Skin of body (tissue), 2 donors: ENCODE data around the gene CHRNB2. TPM values are rescaled to one million over a fixed set of nuclear protein-coding genes. Genes with fewer than 3 reads are reported as not detected.
A peak's percentile ranks its signal among the peaks of the same experiment; 100 is the strongest.

ENCODE experiments used
- DNase-seq: peaks from one replicate; lab custom pipeline; 2025; lab: John Stamatoyannopoulos, UW
- total RNA-seq: library from RNA; depleted of rRNA; stranded (reverse); fragments of >200 nt; gene quantifications from one replicate; pipeline ENCODE4 v1.2.3, GENCODE V29; 2014

CHRNB2 gene
- total RNA-seq, 1 donor from 2014 or later, result 0.79 TPM

DNA sequence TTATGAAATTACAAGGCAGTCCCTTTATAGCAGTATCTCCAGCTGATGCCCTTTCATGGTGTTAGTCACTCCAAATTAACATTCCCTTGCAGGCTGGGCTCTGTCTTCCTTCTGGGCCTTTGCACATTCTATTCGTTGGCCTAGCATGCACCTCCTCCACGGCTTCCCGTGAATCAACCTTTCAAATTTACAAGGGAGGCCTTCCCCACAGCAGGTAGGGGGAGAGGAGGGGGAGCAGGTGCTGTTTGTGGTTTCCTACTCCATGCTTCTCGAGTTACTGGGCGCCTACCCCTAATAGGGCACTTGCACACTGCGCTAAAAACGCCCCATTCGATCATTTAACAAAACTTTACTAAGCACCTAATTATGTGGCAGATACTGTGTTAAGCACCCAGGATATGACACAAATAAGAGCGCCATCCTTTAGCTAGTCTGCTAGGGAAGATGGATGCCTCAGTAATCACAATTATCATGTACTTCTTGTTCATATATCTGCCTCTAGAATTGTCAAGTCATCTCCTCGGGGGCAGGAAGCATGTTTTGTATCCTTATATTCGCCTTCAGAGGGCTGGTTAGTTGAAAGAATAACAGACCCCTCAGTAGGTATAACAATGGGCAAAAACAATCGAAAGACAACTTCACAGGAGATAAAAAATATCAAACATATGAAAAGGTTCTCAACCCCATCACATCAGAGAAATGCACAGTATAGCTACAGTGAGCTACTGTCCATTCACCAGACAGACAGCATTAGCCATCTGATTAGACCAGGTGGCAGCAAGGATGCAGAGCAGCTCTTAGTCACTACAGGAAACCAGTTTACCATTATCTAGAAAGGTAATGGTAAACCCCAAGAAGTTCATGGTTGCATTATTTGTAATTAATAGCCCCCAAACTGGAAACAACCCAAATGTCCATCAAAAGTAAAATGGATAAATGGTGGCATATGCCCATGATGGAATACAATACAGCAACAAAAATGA lies 42.1 kb downstream of the CHRNB2 start:
- no peak for DNase-seq

DNA sequence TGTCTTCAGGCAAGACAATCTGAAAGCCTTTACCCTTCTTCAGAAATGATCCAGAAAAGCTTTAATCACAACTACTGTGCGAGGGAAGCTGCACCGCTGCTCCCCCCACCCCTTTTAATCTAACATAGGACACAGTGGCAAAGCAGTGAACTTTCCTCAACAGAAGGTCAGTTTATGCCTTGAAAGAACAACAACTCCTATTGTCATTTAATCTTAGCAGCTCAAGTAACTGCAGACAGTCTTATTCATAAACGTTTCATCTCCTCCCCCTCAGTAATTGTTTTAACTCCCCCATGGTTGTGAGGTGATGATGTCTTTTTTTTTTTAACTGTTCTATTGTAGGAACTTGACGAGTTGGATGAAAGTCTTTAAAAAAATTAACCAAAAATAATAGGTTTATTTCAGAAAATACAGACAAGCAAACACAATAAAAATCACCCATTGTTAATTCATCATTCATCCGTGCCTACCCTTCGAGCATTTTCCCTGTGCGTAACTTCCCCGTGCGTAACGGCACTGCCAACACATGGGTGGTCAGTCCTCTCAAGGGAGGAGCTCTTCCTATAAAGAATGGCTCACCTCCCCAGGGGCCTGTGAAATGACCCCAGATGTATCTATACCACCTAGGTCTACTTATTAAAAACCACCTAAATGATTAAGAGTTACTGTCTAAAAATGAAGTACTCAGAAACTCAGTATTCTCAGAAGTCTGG lies 43.7 kb downstream of the CHRNB2 start:
- no peak for DNase-seq

DNA sequence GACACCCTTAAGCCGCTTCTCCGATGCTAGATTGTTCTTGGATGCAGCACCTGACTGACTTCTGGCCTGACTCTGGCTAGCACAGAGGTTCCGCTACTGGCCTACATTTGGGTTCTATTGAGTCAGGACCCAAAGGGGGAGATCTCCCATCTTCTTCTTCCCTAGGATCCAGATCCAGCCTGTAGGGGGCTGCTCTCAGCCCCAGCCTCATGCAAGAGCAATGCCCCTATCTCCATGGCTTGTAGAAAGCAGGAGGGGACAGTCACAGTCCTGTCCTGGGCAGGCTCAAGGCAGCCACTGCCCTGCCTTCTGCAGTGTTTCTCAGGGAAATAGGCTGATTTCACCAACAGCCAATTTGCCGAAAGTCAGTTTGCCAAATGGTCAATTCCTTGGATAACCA lies 46.7 kb downstream of the CHRNB2 start:
- DNase-seq, result no peak

DNA sequence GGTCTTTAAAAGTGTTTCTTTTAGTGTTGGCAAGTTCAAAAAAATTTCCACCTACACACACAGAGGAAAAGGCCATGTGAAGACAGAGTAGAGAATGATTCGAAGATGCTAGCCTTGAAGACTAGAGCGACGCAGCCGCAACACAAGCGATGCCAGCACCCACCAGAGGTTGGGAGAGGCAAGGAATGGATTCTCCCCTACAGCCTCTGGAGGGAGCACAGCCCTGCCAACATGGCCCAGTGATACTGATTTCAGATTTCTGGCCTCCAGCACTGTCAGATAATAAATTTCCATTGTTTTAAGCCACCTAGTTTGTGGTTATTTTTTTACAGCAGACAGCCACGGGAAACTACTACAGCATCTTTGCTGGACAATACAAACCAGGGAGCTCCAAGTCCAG lies 47.3 kb downstream of the CHRNB2 start:
- DNase-seq, result no peak

DNA sequence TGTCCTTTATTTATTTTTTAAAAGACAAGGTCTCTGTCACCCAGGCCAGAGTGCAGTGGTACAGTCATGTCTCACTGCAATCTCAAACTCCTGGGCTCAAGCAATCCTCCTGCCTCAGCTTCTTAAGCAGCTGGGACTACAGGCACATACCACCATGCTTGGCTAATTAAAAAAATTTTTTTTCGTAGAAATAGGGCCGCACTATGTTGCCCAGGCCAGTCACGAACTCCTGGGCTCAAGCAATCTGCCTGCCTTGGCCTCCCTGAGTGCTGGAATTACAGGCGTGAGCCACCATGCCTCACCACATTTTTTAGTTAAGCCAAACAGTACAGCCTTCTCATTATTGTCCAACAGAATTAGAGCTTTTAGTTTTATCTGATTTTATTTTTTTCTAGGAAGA lies 47.8 kb downstream of the CHRNB2 start:
- no peak for DNase-seq

DNA sequence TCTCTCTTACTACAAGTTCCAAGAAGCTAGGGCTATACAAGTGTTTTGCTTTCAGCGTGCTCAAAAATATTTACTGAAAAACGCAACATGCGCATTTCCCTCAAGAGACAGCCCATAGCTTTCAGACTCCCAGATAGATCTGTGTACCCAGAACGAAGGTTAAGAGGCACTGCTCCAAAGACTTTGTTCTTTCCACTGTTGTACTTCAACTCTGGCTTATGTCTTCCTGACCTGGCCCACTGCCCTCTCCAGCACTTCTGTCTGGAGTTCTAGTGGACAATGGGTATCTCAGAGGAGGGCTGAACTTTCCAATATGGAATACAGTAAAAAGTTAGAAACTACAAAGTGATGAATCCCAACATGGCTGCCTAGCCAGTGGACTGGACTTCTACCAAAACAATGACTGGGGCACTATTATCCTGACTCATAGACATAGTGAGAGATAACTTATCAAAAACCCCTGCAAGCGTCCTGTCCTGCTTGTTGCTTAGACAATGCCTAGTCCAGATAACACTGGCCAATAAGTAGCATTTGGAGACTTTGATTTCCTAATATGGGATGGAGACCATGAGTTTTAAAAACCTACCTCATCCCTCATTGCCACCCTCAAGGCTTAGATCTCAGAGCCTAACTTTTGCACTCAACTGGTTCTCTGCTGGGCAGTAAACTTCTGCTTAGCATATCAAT lies 49.2 kb downstream of the CHRNB2 start:
- no peak for DNase-seq

DNA sequence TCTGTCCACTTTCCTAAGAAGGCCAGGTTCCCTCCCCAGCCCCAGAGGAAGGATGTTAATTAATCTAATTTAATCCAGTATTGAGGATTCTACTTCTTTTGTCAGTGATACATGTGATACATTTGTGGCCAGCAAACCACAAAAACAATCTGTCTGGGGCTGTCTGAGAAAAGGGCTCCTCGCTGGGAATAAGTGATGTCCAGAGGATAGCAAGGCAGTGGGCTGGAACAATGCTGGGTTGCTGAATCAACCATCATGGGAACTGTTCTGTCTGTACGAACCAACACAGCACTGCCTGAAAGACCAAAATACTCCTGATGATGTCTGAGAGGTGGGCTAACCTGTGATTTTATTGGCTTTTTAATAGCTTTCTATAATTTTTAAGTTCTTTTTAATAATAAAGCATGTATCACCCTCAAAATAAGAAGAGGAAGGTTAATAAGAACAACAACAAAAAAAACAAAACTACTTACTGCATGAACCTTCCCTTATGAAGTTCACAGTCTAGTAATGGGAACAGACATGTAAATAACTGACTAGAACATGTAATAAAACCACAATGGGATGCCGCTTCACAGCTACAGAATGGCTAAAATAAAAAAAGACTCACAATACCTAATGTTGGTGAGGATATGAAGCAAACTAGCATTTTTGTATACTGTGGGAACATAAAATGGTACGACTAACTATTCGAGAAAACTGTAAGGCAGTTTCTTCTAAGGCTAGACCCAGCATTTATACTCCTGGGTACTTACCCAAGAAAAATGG lies 51.8 kb downstream of the CHRNB2 start:
- DNase-seq, result no peak

DNA sequence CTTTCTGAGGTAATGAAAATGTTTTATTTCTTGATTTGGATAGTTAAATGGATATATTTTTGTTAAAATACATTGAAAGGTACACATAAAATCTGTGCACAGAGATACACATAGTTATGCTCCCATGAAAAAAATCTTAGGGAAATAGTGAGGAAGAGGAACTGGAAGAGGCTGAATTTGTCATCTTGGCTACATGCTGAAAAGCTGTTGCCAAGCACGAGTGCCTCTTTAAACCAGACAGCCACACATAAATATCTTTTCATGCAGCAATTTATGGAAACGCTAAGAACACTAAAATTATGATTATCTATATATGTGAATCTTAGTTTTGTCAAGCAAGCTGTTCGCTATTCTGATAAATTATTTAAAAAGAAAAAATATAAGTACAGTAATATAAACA lies 53.2 kb downstream of the CHRNB2 start:
- DNase-seq, result no peak

DNA sequence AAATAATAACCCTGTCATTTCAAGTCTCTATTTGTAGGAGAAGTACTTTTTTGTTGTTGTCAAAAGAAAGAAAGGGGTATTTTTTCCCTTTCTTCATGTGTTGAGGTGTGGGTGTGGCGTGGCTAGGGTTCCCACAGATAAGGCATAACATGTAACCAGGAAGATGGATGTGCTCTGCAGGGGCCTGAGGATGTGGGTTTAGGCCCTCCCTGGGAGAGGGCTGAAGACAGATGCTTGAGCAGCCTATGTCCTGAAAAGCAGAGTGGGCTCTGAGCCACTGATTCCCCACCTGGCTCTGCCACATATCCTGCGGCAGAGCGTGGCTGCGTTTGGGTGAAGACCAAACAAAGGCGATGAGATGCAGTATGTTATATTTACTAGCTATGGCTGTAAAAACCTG lies 54.3 kb downstream of the CHRNB2 start:
- DNase-seq, result no peak

DNA sequence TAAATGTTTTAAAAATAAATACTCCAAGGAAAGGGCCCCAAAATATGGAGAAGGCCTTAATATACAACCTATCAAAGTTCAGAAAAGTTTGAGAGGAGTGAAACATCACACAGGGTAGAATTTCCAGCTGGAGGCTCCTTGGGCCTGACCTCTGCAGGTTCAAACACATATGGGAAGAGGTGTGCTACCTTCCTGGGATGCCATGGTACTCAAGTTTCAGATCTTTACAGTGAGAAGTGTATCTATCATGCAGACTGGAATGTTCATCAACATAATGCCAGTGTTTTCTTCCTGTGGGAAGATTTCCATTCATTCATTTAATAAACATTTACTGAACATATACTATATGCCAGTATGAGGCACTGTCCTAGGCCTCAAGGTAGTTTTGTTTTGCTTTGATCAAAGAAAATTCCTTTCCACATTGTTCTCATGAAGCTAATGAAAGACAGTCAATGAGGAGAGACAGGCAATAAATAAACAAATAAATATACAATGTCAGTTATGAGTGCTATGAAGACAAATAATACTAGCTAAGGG lies 55.0 kb downstream of the CHRNB2 start:
- no peak for DNase-seq

DNA sequence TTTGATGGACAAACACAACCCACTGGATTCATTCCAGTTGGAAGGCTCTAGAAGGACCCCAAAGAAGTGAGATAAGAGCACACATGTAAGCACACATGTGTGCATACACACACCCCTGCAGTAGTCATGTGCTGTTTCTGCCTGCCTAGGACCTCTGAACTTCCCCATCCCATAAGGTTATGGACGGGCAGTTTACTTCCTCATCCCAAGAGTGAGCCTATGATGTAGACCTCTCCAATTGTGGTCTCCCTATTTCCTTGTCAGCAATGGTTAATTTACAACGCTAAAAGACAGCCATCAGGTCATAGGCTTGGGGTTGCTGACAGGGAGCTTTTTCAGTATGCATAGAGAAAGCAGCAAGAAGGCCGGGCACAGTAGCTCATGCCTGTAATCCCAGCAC lies 55.8 kb downstream of the CHRNB2 start:
- DNase-seq, result no peak

DNA sequence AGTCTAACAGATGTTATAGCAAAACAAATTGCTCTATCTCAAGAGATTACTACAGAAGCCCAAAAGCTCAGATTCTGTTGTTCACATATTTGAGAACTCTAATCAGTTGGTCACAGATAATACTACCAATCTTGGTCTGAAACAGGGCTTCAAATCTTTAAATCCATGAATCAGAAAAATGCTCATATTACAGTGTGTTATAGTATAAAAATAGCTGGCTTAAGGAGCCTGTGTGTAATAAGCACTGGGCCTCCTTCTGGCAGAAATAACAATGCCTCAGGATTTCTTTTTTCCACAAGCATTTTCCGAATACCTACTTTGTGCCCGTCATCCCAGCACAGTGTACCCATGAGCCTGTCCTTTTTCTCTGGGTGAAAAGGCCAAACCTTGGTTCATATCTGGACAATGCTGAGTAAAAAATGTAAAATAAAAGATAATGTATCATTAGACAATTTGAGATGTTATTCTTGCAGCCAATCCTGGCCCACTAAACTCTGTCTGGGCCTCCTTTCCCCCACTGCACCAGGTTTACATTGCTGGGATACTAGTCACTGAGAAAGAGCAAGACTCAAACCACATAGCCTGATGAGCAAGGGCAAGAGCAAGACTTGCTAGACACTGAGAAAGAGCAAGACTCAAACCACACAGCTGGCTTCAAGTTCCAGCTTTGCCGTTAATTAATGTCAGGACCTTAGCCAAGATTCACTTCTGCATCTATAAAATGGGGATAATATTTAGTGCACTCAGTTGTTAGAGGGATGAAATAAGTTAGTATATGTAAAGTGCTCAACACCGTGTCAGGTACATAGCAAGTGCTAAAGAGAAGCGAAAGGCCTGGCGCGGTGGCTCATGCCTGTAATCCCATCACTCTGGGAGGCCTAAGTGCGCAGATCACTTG lies 57.4 kb downstream of the CHRNB2 start:
- DNase-seq, result no peak

DNA sequence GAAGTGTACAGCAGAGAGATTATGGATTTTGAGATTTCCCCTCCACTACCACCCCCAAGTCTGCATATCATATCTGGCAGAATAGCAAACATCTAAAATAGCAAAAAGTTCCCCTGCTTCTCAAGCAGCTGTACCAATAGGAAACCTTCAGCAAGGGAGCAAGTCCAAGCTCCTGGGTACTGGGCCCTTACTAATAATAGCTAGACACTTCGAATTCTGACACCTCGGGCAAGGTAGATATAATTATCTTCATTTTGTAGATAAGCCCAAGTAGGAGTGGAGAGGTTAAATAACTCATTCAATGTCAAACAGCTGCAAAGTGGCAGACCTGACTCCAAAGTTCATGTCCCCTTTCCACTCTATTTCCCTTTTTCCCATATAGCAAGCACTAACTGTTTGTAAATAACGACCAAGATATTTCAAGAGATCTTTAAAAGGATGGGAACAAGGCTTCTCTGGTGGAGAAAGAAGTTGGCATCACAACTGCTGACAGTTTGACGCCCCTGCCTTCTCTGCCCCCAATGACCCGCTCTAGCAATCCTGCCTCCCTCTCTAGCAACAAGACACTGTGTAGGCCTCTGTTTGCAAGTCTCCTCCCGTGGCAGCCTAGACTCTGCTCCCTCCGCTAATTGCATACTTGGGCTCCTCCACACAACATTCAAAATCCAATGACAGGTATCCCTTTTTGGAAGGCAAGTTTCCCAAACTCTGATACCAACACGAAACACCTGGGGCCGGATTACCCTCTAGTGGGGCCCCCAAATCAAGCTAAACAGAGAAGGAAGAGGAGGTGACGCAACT lies 59.1 kb downstream of the CHRNB2 start:
- DNase-seq, result no peak

DNA sequence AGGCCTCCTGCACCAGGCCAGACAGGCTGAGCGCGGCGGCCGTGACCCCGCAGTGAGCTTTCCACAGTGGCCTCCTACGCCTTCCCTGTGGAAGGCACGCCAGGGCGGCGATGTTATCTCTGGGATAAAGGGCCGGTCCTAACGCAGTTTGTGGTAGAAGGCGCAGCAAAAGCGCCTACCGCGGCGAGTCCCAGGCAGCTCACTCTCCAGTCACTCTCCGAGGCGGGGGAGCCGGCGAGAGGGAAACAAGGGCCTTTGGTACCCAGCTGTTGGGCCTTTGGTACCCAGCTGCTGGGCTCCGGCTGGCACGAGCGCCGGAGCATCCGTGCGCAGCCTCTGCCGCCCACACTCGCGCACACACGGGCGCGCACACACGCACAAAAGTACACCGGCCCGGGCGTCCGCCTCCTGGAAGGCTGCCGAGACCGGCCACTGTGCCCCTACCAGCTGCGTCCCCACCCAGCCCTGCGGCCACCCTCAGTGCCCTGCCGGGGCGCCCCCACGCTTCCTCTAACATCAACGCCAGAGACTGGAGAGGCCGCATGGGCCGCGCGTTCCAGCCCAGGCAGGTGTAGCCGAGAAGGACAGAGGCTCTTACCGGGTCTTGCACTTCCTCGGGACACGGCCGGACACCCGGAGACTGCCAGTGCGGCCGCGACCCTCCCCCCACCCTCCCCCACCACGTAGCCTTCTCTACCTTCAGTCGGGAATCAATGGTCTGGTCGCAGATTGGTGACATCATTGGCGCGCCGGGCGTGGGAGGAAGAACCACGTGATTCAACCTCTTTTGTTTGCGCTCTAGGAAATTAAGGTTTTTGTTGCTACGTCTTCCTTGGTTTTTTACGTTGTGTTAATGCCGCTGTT lies 59.9 kb downstream of the CHRNB2 start:
- DNase-seq, result peak; percentile 74

DNA sequence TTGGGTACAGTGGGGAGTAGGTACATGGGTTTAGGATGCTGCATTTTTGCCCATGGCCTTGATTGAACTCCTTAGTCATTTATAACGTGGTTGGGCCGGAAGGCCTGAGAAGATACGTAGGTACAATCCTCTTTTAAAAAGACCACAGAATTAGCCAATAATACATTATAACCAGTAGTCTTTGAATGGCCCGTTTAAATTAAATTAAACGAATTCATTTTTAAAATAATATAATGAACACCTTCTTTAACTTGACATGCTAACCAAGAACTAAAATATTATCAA lies 60.5 kb downstream of the CHRNB2 start:
- DNase-seq, result no peak

DNA sequence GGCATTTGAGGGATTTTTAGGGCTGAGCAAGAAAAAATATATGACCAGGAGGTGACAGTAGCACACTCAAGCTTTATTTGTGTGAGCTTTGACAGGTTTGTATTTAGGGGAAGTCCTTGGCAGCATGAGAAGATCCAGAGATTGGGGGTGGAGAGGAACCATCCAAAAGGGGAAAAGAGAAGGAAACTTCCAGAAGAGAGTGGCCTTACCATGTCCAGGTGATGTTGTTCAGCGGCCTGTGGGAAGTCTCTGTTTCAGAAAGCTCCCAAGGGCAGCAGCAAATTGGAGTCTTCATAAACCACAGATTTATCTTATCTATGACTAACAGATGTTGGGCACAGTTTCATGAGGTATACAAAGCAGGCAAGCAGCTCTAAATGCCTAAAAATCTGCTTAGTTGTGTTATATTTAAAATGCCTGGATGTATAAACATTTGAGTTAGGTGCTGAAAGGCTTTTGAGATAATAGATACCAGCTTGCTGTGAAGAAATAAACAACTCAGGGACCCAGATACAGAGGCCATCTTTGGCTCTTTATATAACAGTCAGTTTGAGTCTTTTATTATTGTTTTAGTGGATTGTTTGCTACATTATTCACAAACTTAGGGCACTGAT lies 61.6 kb downstream of the CHRNB2 start:
- no peak for DNase-seq
